Keratinocyte (primary cell): ENCODE data around the gene KCNK16.

Experiments used
- CTCF ChIP-seq, 3 experiments: IDR thresholded peaks in 1 of 3; conservative IDR thresholded peaks in 1 of 3; optimal IDR thresholded peaks in 1 of 3; 2 replicates in 2 of 3; 3 replicates in 1 of 3; pipeline versions ENCODE3 to v1.5.1; 2011; ENCODE audit warnings: low read length in 3 of 3, mild to moderate bottlenecking in 3 of 3, moderate library complexity in 2 of 3, control low read depth in 1 of 3, inconsistent platforms in 1 of 3; ENCODE audit not compliant: insufficient read depth in 2 of 3; ENCODE audit errors: extremely low read depth in 1 of 3
- EZH2 ChIP-seq: IDR thresholded peaks from one replicate; pipeline ENCODE4 v1.6.1; 2012; ENCODE audit warnings: inconsistent platforms, mild to moderate bottlenecking, low read length, moderate library complexity

- TF ChIP-seq CTCF (optimal IDR thresholded peaks at IDR 0.05 in 1 of 3, IDR thresholded peaks at IDR 0.05 in 1 of 3, conservative IDR thresholded peaks at IDR 0.05 in 1 of 3; ENCODE audit: extremely low read depth in 1 of 3, insufficient read depth in 2 of 3, low read length in 3 of 3) (no peak), EZH2 (no peak)
Measured at GRCh38 chr6:39363280-39363679, 40.8 kb upstream of the KCNK16 start.
